Stimulated activated effector memory CD8-positive, alpha-beta T cell treated with anti-CD3 and anti-CD28 coated beads, Interleukin-12 subunit alpha, Interleukin-12 subunit beta, amount 100 ng/mL, for 72 hours (primary cell): ENCODE results near the gene FAM72D.
"Not testable (repeated sequence)": the region's sequence is repeated elsewhere in the genome, so short reads cannot be mapped to it uniquely, and the experiment has no call there.

Experiments
- ATAC-seq: fragments of 150-1000 bp; cut with Tn5 transposase; 2 replicates; pipeline ENCODE4 v1.10.0; 2021
- DNase-seq, 2 donors: peaks; one replicate each; pipeline ENCODE4 v3.0.0; 2021 to 2022; ENCODE audit warnings: low spot score in 2 of 2
- H3K27ac Mint-ChIP-seq: one replicate; pipeline ENCODE4 v1.8.0; 2022; ENCODE audit warnings: mild to moderate bottlenecking, mixed read lengths
- H3K36me3 Mint-ChIP-seq: one replicate; pipeline ENCODE4 v1.8.0; 2022; ENCODE audit warnings: mild to moderate bottlenecking, mixed read lengths
- H3K4me1 Mint-ChIP-seq: one replicate; pipeline ENCODE4 v1.8.0; 2022; ENCODE audit warnings: mixed read lengths
- H3K4me3 Mint-ChIP-seq: one replicate; pipeline ENCODE4 v1.8.0; 2022; ENCODE audit warnings: mild to moderate bottlenecking, mixed read lengths
- H3K9me3 Mint-ChIP-seq: one replicate; pipeline ENCODE4 v1.8.0; 2022; ENCODE audit warnings: mixed read lengths

The FAM72D gene

GRCh38 chr1:145077872-145078786 is 17.6 kb upstream of the FAM72D start:
- H3K9me3 Mint-ChIP-seq, H3K27ac Mint-ChIP-seq, ATAC-seq: not testable (repeated sequence)

GRCh38 chr1:145078787-145079370 is 16.9 kb upstream of the FAM72D start:
- H3K4me1 Mint-ChIP-seq, H3K36me3 Mint-ChIP-seq, DNase-seq, H3K27ac Mint-ChIP-seq, ATAC-seq, H3K9me3 Mint-ChIP-seq, H3K4me3 Mint-ChIP-seq: not testable (repeated sequence)

More at GRCh38 chr1:145077872-145078786, 17.6 kb upstream of the FAM72D start:
- not testable (repeated sequence) for H3K4me3 Mint-ChIP-seq, H3K4me1 Mint-ChIP-seq, H3K36me3 Mint-ChIP-seq, DNase-seq

GRCh38 chr1:145079737-145080136 is 16.0 kb upstream of the FAM72D start:
- not testable (repeated sequence) for DNase-seq, H3K36me3 Mint-ChIP-seq, H3K9me3 Mint-ChIP-seq, H3K4me1 Mint-ChIP-seq, H3K4me3 Mint-ChIP-seq, ATAC-seq, H3K27ac Mint-ChIP-seq

GRCh38 chr1:145080193-145080592 is 15.6 kb upstream of the FAM72D start:
- not testable (repeated sequence) for DNase-seq, ATAC-seq, H3K4me1 Mint-ChIP-seq, H3K36me3 Mint-ChIP-seq, H3K4me3 Mint-ChIP-seq, H3K9me3 Mint-ChIP-seq, H3K27ac Mint-ChIP-seq

GRCh38 chr1:145082483-145083255 is 13.1 kb upstream of the FAM72D start:
- not testable (repeated sequence) for H3K27ac Mint-ChIP-seq, H3K9me3 Mint-ChIP-seq, H3K4me1 Mint-ChIP-seq, H3K36me3 Mint-ChIP-seq, H3K4me3 Mint-ChIP-seq, ATAC-seq, DNase-seq

- peak overlapping the region; percentile 77 for H3K4me3 Mint-ChIP-seq
- not testable (repeated sequence) for H3K4me1 Mint-ChIP-seq, H3K9me3 Mint-ChIP-seq, H3K36me3 Mint-ChIP-seq, ATAC-seq
- DNase-seq, result peak; percentile 4 to 50
- H3K27ac Mint-ChIP-seq, result peak overlapping the region; percentile 74
Observed at GRCh38 chr1:145093517-145094149, 2.1 kb upstream of the FAM72D start.

- not testable (repeated sequence) for H3K4me1 Mint-ChIP-seq, H3K9me3 Mint-ChIP-seq, H3K27ac Mint-ChIP-seq, H3K4me3 Mint-ChIP-seq, H3K36me3 Mint-ChIP-seq
- DNase-seq, result peak; percentile 12 to 63
- ATAC-seq, result peak; percentile 18
Observed at GRCh38 chr1:145094655-145095211, 1.0 kb upstream of the FAM72D start.

GRCh38 chr1:145101725-145102124 is 6.0 kb downstream of the FAM72D start:
- H3K9me3 Mint-ChIP-seq, H3K4me3 Mint-ChIP-seq, H3K4me1 Mint-ChIP-seq, ATAC-seq, H3K36me3 Mint-ChIP-seq, DNase-seq, H3K27ac Mint-ChIP-seq: not testable (repeated sequence)

GRCh38 chr1:145103294-145103693 is 7.5 kb downstream of the FAM72D start:
- not testable (repeated sequence) for H3K27ac Mint-ChIP-seq, H3K9me3 Mint-ChIP-seq, H3K36me3 Mint-ChIP-seq, H3K4me1 Mint-ChIP-seq, ATAC-seq, H3K4me3 Mint-ChIP-seq, DNase-seq

GRCh38 chr1:145111674-145112073 is 15.9 kb downstream of the FAM72D start:
- not testable (repeated sequence) for H3K4me3 Mint-ChIP-seq, ATAC-seq, H3K27ac Mint-ChIP-seq, DNase-seq, H3K9me3 Mint-ChIP-seq, H3K4me1 Mint-ChIP-seq, H3K36me3 Mint-ChIP-seq

- not testable (repeated sequence) for H3K36me3 Mint-ChIP-seq, H3K4me3 Mint-ChIP-seq, H3K4me1 Mint-ChIP-seq, DNase-seq, ATAC-seq, H3K27ac Mint-ChIP-seq, H3K9me3 Mint-ChIP-seq
Observed at GRCh38 chr1:145112703-145113102, 16.9 kb downstream of the FAM72D start.

- H3K4me3 Mint-ChIP-seq, ATAC-seq, H3K27ac Mint-ChIP-seq, H3K4me1 Mint-ChIP-seq, H3K9me3 Mint-ChIP-seq, H3K36me3 Mint-ChIP-seq, DNase-seq: not testable (repeated sequence)
Observed at GRCh38 chr1:145114560-145115057, 18.8 kb downstream of the FAM72D start.

GRCh38 chr1:145115587-145116493 is 20.1 kb downstream of the FAM72D start:
- H3K36me3 Mint-ChIP-seq, H3K9me3 Mint-ChIP-seq, H3K27ac Mint-ChIP-seq, DNase-seq, H3K4me1 Mint-ChIP-seq, H3K4me3 Mint-ChIP-seq: not testable (repeated sequence)
- ATAC-seq, result peak; percentile 54

GRCh38 chr1:145119842-145120241 is 24.1 kb downstream of the FAM72D start:
- H3K4me3 Mint-ChIP-seq, H3K27ac Mint-ChIP-seq, H3K4me1 Mint-ChIP-seq, DNase-seq, H3K36me3 Mint-ChIP-seq, ATAC-seq, H3K9me3 Mint-ChIP-seq: not testable (repeated sequence)
